K562 (cell line): ENCODE results near the gene CTSO. TPM values are rescaled to one million over a fixed set of nuclear protein-coding genes. Genes with fewer than 3 reads are reported as not detected.

Experiments
- ATAC-seq: fragments of 200-7000 bp; cut with Tn5 transposase; 3 replicates; pipeline ENCODE4 v1.9.1; 2020; ENCODE audit warnings: moderate library complexity
- BruUV-seq: library from RNA; stranded (reverse); fragments of 400-500 nt; replicated peaks from 2 replicates; lab custom pipeline; 2021; lab: Mats Ljungman, UMichigan
- CTCF ChIA-PET: fragments of 300-600 bp; formaldehyde crosslinking; extraction: SDS; loops from one replicate; lab custom pipeline; 2021; ENCODE audit warnings: low intra/inter-chr PET ratio; lab: Yijun Ruan, JAX
- POLR2A ChIA-PET: fragments of 300-600, 350-650 bp; sonication (Branson Sonifier 250); formaldehyde crosslinking; extraction: SDS; loops from one replicate; lab custom pipeline; 2021; ENCODE audit warnings: antibody characterized with exemption, inconsistent platforms; lab: Yijun Ruan, JAX
- DNase-seq, 4 experiments: peaks; one replicate each; pipeline versions ENCODE4 v3.0.0 to v3.0.0-alpha.2; 2011 to 2018; ENCODE audit warnings: low spot score in 3 of 4, mixed read lengths in 3 of 4; ENCODE audit errors: extremely low read depth in 1 of 4
- FAIRE-seq: peaks from 2 replicates; lab custom pipeline; 2011; peaks lifted over from hg19 to GRCh38; lab: Jason Lieb, UNC
- H2AFZ ChIP-seq: 2 replicates; pipeline ENCODE4 v1.6.0; 2011; ENCODE audit warnings: low read depth, low read length, control low read depth, inconsistent platforms
- H3K27ac ChIP-seq: fragments of 200-600 bp; 3 replicates; pipeline ENCODE4 v1.8.0; 2011; ENCODE audit warnings: low read depth, mild to moderate bottlenecking, control low read depth, inconsistent platforms, low read length, moderate library complexity, mixed read lengths; ENCODE audit errors: extremely low read depth
- H3K27me3 ChIP-seq, 2 experiments: fragments of 300-600 bp in 1 of 2; 2 replicates in 1 of 2; 3 replicates in 1 of 2; pipeline versions ENCODE4 v1.6.0 to v1.8.0; 2011; ENCODE audit warnings: inconsistent platforms in 2 of 2, low read length in 2 of 2, mild to moderate bottlenecking in 1 of 2, mixed read lengths in 1 of 2, moderate library complexity in 1 of 2; ENCODE audit not compliant: control insufficient read depth in 2 of 2, insufficient read depth in 2 of 2
- H3K36me3 ChIP-seq: fragments of 300-600 bp; 3 replicates; pipeline ENCODE4 v1.8.0; 2011; ENCODE audit warnings: mild to moderate bottlenecking, low read length, inconsistent platforms; ENCODE audit not compliant: control insufficient read depth, insufficient read depth
- H3K4me1 ChIP-seq, 2 experiments: fragments of 200-600 bp in 1 of 2; replicated peaks in 1 of 2; 2 replicates in 1 of 2; 3 replicates in 1 of 2; pipeline versions ENCODE4 v1.5.1 to v1.8.0; 2011; ENCODE audit warnings: inconsistent platforms in 2 of 2, low read length in 2 of 2, mild to moderate bottlenecking in 1 of 2, mixed read lengths in 1 of 2, moderate library complexity in 1 of 2; ENCODE audit not compliant: control insufficient read depth in 2 of 2, insufficient read depth in 2 of 2
- H3K4me2 ChIP-seq: 2 replicates; pipeline ENCODE4 v1.6.1; 2011; ENCODE audit warnings: low read length, control low read depth, inconsistent platforms, mixed read lengths; ENCODE audit not compliant: insufficient read depth
- H3K4me3 ChIP-seq: fragments of 200-600 bp; sonication (generic), shearing (Covaris generic); 2 replicates; pipeline ENCODE4 v1.5.1; 2016; ENCODE audit warnings: control low read depth, inconsistent platforms
- H3K79me2 ChIP-seq: fragments of 200-600 bp; 3 replicates; pipeline ENCODE4 v1.8.0; 2011; ENCODE audit warnings: low read length, inconsistent platforms; ENCODE audit not compliant: control insufficient read depth, insufficient read depth
- H3K9ac ChIP-seq, 2 experiments: 2 replicates each; pipeline versions ENCODE4 v1.6.0 to v1.6.1; 2011; ENCODE audit warnings: low read depth in 2 of 2, low read length in 2 of 2, control low read depth in 1 of 2, inconsistent platforms in 1 of 2, mild to moderate bottlenecking in 1 of 2, mixed read lengths in 1 of 2; ENCODE audit not compliant: insufficient read depth in 1 of 2
- H3K9me1 ChIP-seq: one replicate; pipeline ENCODE4 v1.6.0; 2011; ENCODE audit warnings: inconsistent platforms, mild to moderate bottlenecking, low read length, moderate library complexity; ENCODE audit not compliant: control insufficient read depth, insufficient read depth
- H3K9me3 ChIP-seq: replicated peaks from 2 replicates; pipeline ENCODE4 v1.5.1; 2011; ENCODE audit warnings: low read depth, low read length, inconsistent platforms; ENCODE audit not compliant: control insufficient read depth, insufficient read depth
- H4K20me1 ChIP-seq: replicated peaks from 2 replicates; pipeline ENCODE4 v1.6.1; 2011; ENCODE audit warnings: low read length, inconsistent platforms, mixed read lengths; ENCODE audit not compliant: control insufficient read depth, insufficient read depth
- BDP1 ChIP-seq: IDR thresholded peaks from 3 replicates; pipeline ENCODE4 v1.6.1; 2011; ENCODE audit not compliant: insufficient read length, insufficient read depth
- CTBP1 ChIP-seq: fragments of 450-650 bp; IDR thresholded peaks from 2 replicates; pipeline ENCODE4 v1.6.1; 2016; ENCODE audit warnings: borderline replicate concordance
- GTF2E2 ChIP-seq: fragments of 200-800 bp; sonication (Bioruptor generic); IDR thresholded peaks from 2 replicates; pipeline ENCODE4 v1.6.1; 2016; ENCODE audit warnings: missing genetic modification characterization, missing compliant biosample characterization
- ILF3 ChIP-seq: fragments of 450-650 bp; IDR thresholded peaks from 2 replicates; pipeline ENCODE4 v1.6.1; 2018; ENCODE audit warnings: antibody characterized with exemption, mild to moderate bottlenecking, moderate library complexity, borderline replicate concordance
- KAT7 ChIP-seq: sonication (generic); formaldehyde crosslinking; IDR thresholded peaks from 2 replicates; pipeline ENCODE4 v1.8.0; 2022; ENCODE audit warnings: missing genetic modification reagents, mild to moderate bottlenecking, borderline replicate concordance
- MXD1 ChIP-seq: fragments of 250-450 bp; sonication (Bioruptor Pico); IDR thresholded peaks from 2 replicates; pipeline ENCODE4 v1.8.0; 2021; ENCODE audit warnings: borderline replicate concordance, mild to moderate bottlenecking, moderate library complexity; ENCODE audit not compliant: poor library complexity, severe bottlenecking
- NFATC3 ChIP-seq: fragments of 450-650 bp; IDR thresholded peaks from 2 replicates; pipeline ENCODE4 v1.6.1; 2017; ENCODE audit warnings: mild to moderate bottlenecking
- PYGO2 ChIP-seq: fragments of 450-650 bp; IDR thresholded peaks from 2 replicates; pipeline ENCODE4 v1.6.1; 2016; ENCODE audit warnings: mild to moderate bottlenecking, missing genetic modification characterization, moderate library complexity, missing compliant biosample characterization
- RNF219 ChIP-seq: fragments of 250-450 bp; sonication (Bioruptor Pico); IDR thresholded peaks from 2 replicates; pipeline ENCODE4 v1.5.0; 2022; ENCODE audit warnings: mild to moderate bottlenecking
- SMARCC2 ChIP-seq: fragments of 450-650 bp; IDR thresholded peaks from 2 replicates; pipeline ENCODE4 v1.6.1; 2017; ENCODE audit warnings: antibody characterized with exemption, moderate library complexity, mild to moderate bottlenecking, low read depth
- ZNF140 ChIP-seq: fragments of 250-450 bp; sonication (Bioruptor Pico); IDR thresholded peaks from 2 replicates; pipeline ENCODE4 v1.8.0; 2021; ENCODE audit warnings: moderate library complexity, mild to moderate bottlenecking, inconsistent platforms
- ZNF282 ChIP-seq: sonication (generic); formaldehyde crosslinking; IDR thresholded peaks from 2 replicates; pipeline ENCODE4 v1.8.1; 2023; ENCODE audit warnings: missing genetic modification reagents
- ZNF395 ChIP-seq: fragments of 200-800 bp; sonication (Bioruptor generic); IDR thresholded peaks from 2 replicates; pipeline ENCODE4 v1.6.1; 2017; ENCODE audit warnings: missing genetic modification characterization, missing compliant biosample characterization
- ZNF436 ChIP-seq: fragments of 250-450, 450-650 bp; sonication (Bioruptor Pico); formaldehyde crosslinking; IDR thresholded peaks from 2 replicates; pipeline ENCODE4 v1.7.0; 2020; ENCODE audit warnings: mild to moderate bottlenecking
- ZNF507 ChIP-seq: conservative IDR thresholded peaks from 2 replicates; pipeline ENCODE4 v1.6.1; 2017; ENCODE audit warnings: missing genetic modification characterization, missing compliant biosample characterization
- ZNF584 ChIP-seq: fragments of 200-800 bp; sonication (Bioruptor generic); IDR thresholded peaks from 2 replicates; pipeline ENCODE4 v1.6.1; 2016; ENCODE audit warnings: low read depth, mild to moderate bottlenecking, missing genetic modification characterization, missing compliant biosample characterization
- WGBS: fragments of 100-300 bp; shearing (Covaris generic); methylation state at CpG from one replicate; pipeline ENCODE4 v1.1.6; 2016; ENCODE audit warnings: low coverage, mixed read lengths; ENCODE audit not compliant: insufficient coverage; ENCODE audit errors: missing lambda C conversion rate; 5-methylcytosine and 5-hydroxymethylcytosine counted together
- in situ Hi-C: fragments of 300-500 bp; cut with MboI; formaldehyde crosslinking; loops from 4 replicates; pipeline ENCODE4 v1.15.0; 2018; ENCODE audit warnings: inconsistent platforms, mixed read lengths
- intact Hi-C: fragments of 100-400 bp; cut with micrococcal nuclease; formaldehyde crosslinking; loops from 2 replicates; pipeline ENCODE4 v1.14.2; 2022
- polyA plus RNA-seq, 8 experiments: library from polyadenylated mRNA; depleted of rRNA in 4 of 8; stranded (reverse) in 5 of 8; unstranded in 3 of 8; fragments of >200 nt; fragmentation: Nextera tagmentation in 2 of 8; fragmentation: Illumina TruSeq in 1 of 8; extraction: Ambion mirVana in 2 of 8; extraction: Trizol in 1 of 8; gene quantifications; 2 replicates each; pipeline versions ENCODE4 v1.2.1 to v1.2.3, GENCODE V29; 2011 to 2014; ENCODE audit warnings: inconsistent platforms in 1 of 8, missing spikeins in 1 of 8
- total RNA-seq, 7 experiments: library from RNA; depleted of rRNA in 6 of 7; stranded (reverse); fragments of >200 nt in 6 of 7; fragmentation: Illumina TruSeq in 2 of 7; extraction: Trizol in 2 of 7; gene quantifications; 2 replicates each; pipeline versions ENCODE4 v1.2.1 to v1.2.3, GENCODE V29; 2011 to 2021; ENCODE audit warnings: low replicate concordance in 1 of 7

Gene CTSO
- total and polyA plus RNA-seq, 9 of the 15 experiments (the other 6 are each of a cell fraction or from before 2014, with no cell fraction given) = 0.03 to 0.07 (median 0.04) TPM; not detected in 5

- 2% methylated on average over 5 of the region's 5 CpGs for WGBS
- POLR2A ChIA-PET = no interaction called here
- BruUV-seq = no TSS peak
- DNase-seq = no peak
- Histone ChIP-seq H3K27me3 (no peaks in the 10 kb centered on the region), H3K27ac (no peak overlapping the region), H3K79me2 (no peaks in the 10 kb centered on the region), H3K9me1 (no peaks in the 10 kb centered on the region), H3K9ac (no peak overlapping the region), H4K20me1 (no peaks in the 10 kb centered on the region), H2AFZ (no peak overlapping the region), H3K4me2 (no peak overlapping the region), H3K4me1 (no peaks in the 10 kb centered on the region), H3K4me3 (no peak overlapping the region), H3K36me3 (no peaks in the 10 kb centered on the region), H3K9me3 (no peaks in the 10 kb centered on the region)
- CTCF ChIA-PET = no interaction called here
- TF ChIP-seq ZNF584 (CRISPR knock-in tag) = no peak
- TF ChIP-seq NFATC3 = no peak
- TF ChIP-seq MXD1 (CRISPR knock-in tag) = no peak
- no peak for TF ChIP-seq ZNF507 (tag)
- no peak for TF ChIP-seq ILF3
- no peak for TF ChIP-seq PYGO2
- no peak for TF ChIP-seq KAT7
- no peak for TF ChIP-seq SMARCC2
- no peak for TF ChIP-seq RNF219
- TF ChIP-seq CTBP1 = no peak
- TF ChIP-seq ZNF436 (CRISPR knock-in tag) = no peak
- TF ChIP-seq GTF2E2 (tag) = no peak
- TF ChIP-seq BDP1 = no peak
- no peak for TF ChIP-seq ZNF395 (CRISPR knock-in tag)
- TF ChIP-seq ZNF140 = no peak
- no peak for TF ChIP-seq ZNF282
- in situ Hi-C loops (no loop called here), intact Hi-C loops (no loop called here)
- FAIRE-seq = no peak
- no peak for ATAC-seq
Observed at GRCh38 chr4:155889031-155889793, 64.5 kb downstream of the CTSO start.
